CD4-positive, alpha-beta T cell (primary cell): ENCODE measurements around the gene OIP5. TPM values are rescaled to one million over a fixed set of nuclear protein-coding genes. Genes with fewer than 3 reads are reported as not detected.
A peak's percentile ranks its signal among the peaks of the same experiment; 100 is the strongest.

ENCODE experiments used
- ATAC-seq: fragments of 200-7000 bp; cut with Tn5 transposase; one replicate; pipeline ENCODE4 v1.10.0; 2022; ENCODE audit warnings: mild to moderate bottlenecking; ENCODE audit not compliant: poor library complexity
- CTCF ChIA-PET: fragments of 350-600 bp; sonication (Branson Sonifier 250); formaldehyde crosslinking; loops from one replicate; lab custom pipeline; 2021; ENCODE audit warnings: antibody characterized with exemption, inconsistent platforms; lab: Charles Lee
- POLR2A ChIA-PET: fragments of 350-600 bp; sonication (Branson Sonifier 250); formaldehyde crosslinking; loops from one replicate; lab custom pipeline; 2021; ENCODE audit warnings: antibody characterized with exemption, inconsistent platforms; lab: Charles Lee
- DNase-seq, 14 experiments: peaks; one replicate each; pipeline ENCODE4 v3.0.0-alpha.2; 2013 to 2020; ENCODE audit warnings: mixed read lengths in 2 of 14
- H3K27ac ChIP-seq, 2 donors: one replicate each; pipeline versions ENCODE4 v1.5.1 to v1.7.0; 2013; ENCODE audit warnings: low read length in 2 of 2, low read depth in 1 of 2, mild to moderate bottlenecking in 1 of 2
- H3K27me3 ChIP-seq, 2 experiments: 1 replicate in 1 of 2; 2 replicates in 1 of 2; pipeline versions ENCODE4 v1.6.1 to v1.7.0; 2013; ENCODE audit warnings: low read length in 2 of 2, control low read depth in 1 of 2, mild to moderate bottlenecking in 1 of 2, moderate library complexity in 1 of 2; ENCODE audit not compliant: insufficient read depth in 2 of 2, control insufficient read depth in 1 of 2
- H3K36me3 ChIP-seq: one replicate; pipeline ENCODE4 v1.6.1; 2013; ENCODE audit warnings: low read length, control low read depth; ENCODE audit not compliant: insufficient read depth
- H3K4me1 ChIP-seq: one replicate; pipeline ENCODE4 v1.6.1; 2013; ENCODE audit warnings: low read length, control low read depth; ENCODE audit not compliant: insufficient read depth
- H3K4me3 ChIP-seq: one replicate; pipeline ENCODE4 v1.5.1; 2013; ENCODE audit warnings: mild to moderate bottlenecking, low read length, moderate library complexity
- H3K9me3 ChIP-seq, 2 experiments: 1 replicate in 1 of 2; 2 replicates in 1 of 2; pipeline versions ENCODE4 v1.6.1 to v1.7.0; 2013; ENCODE audit warnings: low read length in 2 of 2, mild to moderate bottlenecking in 2 of 2, control low read depth in 1 of 2, moderate library complexity in 1 of 2; ENCODE audit not compliant: control insufficient read depth in 1 of 2, insufficient read depth in 1 of 2
- H3K27ac Mint-ChIP-seq: one replicate; pipeline ENCODE4 v1.8.0; 2020; ENCODE audit warnings: mixed read lengths
- H3K27me3 Mint-ChIP-seq: one replicate; pipeline ENCODE4 v1.8.0; 2021; ENCODE audit warnings: mixed read lengths
- H3K36me3 Mint-ChIP-seq: one replicate; pipeline ENCODE4 v1.8.0; 2021; ENCODE audit warnings: low read depth, mixed read lengths
- H3K4me1 Mint-ChIP-seq: one replicate; pipeline ENCODE4 v1.8.0; 2021; ENCODE audit warnings: low read depth, mixed read lengths
- H3K4me3 Mint-ChIP-seq: one replicate; pipeline ENCODE4 v1.8.0; 2020; ENCODE audit warnings: mild to moderate bottlenecking, mixed read lengths
- H3K9me3 Mint-ChIP-seq: one replicate; pipeline ENCODE4 v1.8.0; 2020; ENCODE audit warnings: mixed read lengths
- CTCF ChIP-seq: fragments of 200-600 bp; IDR thresholded peaks from one replicate; pipeline ENCODE4 v1.8.0; 2022; ENCODE audit warnings: antibody characterized with exemption, mild to moderate bottlenecking
- intact Hi-C, 2 experiments: fragments of 100-400 bp; cut with DNase I in 1 of 2; cut with micrococcal nuclease in 1 of 2; formaldehyde crosslinking; loops; one replicate each; pipeline versions ENCODE4 v1.15.1 to v1.9.0; 2023 to 2025; cut with DNase I, micrococcal nuclease
- total RNA-seq, 174 experiments: library from RNA in 2 of 174; stranded (reverse) in 2 of 174; gene quantifications; one replicate each; pipeline ENCODE4 v1.2.3 and lab custom pipeline; 2021 to 2026

OIP5 gene
- total RNA-seq, 2 experiments from 2014 or later = 0.20 to 0.36 TPM

- H3K4me1 ChIP-seq = peaks cover 22% of the 10 kb centered on the region
These were observed 43.9 kb downstream of the OIP5 start for GRCh38 chr15:41288464-41288863.

GRCh38 chr15:41286665-41287333, 45.6 kb downstream of the OIP5 start:
- peak in 2 of 14 experiments; percentile 15 to 32 for DNase-seq
- ATAC-seq = no peak
- peaks cover 41% of the 10 kb centered on the region for H3K36me3 ChIP-seq
- H3K9me3 ChIP-seq = no peaks in the 10 kb centered on the region
- peaks cover 29% of the 10 kb centered on the region for H3K4me1 ChIP-seq
- no peaks in the 10 kb centered on the region for H3K9me3 Mint-ChIP-seq
- H3K4me3 Mint-ChIP-seq = peak overlapping the region; percentile 63
- intact Hi-C loops = loop anchor here in 1 of 2 experiments (10.0 kb wide), 1 partner anchor 532 kb away; the partner anchor contains the start of gene RMDN3
- H3K27me3 ChIP-seq = no peaks in the 10 kb centered on the region
- H3K27ac ChIP-seq = no peak overlapping the region
- H3K36me3 Mint-ChIP-seq = peaks cover 67% of the 10 kb centered on the region
- peaks cover 51% of the 10 kb centered on the region for H3K4me1 Mint-ChIP-seq
- POLR2A ChIA-PET = interaction anchor here (0.7 to 1.7 kb wide), 2 partner anchors 56 to 650 kb away, joined by 3 to 5 read pairs; partner anchors contain the start of genes CHP1 and EXD1
- H3K27ac Mint-ChIP-seq = peak overlapping the region; percentile 6
- CTCF ChIA-PET = no interaction called here
- no peak for TF ChIP-seq CTCF
- H3K27me3 Mint-ChIP-seq = no peaks in the 10 kb centered on the region
- H3K4me3 ChIP-seq = no peak overlapping the region

More at GRCh38 chr15:41288464-41288863, 43.9 kb downstream of the OIP5 start:
- Mint-ChIP-seq H3K27me3 (no peaks in the 10 kb centered on the region), H3K36me3 (peaks cover 66% of the 10 kb centered on the region), H3K4me3 (peak overlapping the region; percentile 17), H3K4me1 (peaks cover 42% of the 10 kb centered on the region), H3K27ac (peak overlapping the region; percentile 45), H3K9me3 (no peaks in the 10 kb centered on the region)
- intact Hi-C loops = loop anchor here in 1 of 2 experiments (10.0 kb wide), 1 partner anchor 534 kb away; the partner anchor contains the start of gene RMDN3
- DNase-seq (no peak), ATAC-seq (no peak)
- H3K36me3 ChIP-seq = peaks cover 46% of the 10 kb centered on the region
- H3K9me3 ChIP-seq = no peaks in the 10 kb centered on the region
- ChIA-PET CTCF (no interaction called here), POLR2A (interaction anchor here (0.7 kb wide), 1 partner anchor 380 kb away, joined by 3 read pairs; no protein-coding TSS in a partner anchor)
- no peak overlapping the region for H3K4me3 ChIP-seq
- no peak overlapping the region for H3K27ac ChIP-seq
- TF ChIP-seq CTCF = no peak
- H3K27me3 ChIP-seq = no peaks in the 10 kb centered on the region

- Histone ChIP-seq H3K27ac (peak overlapping the region in 1 of 2 donors; percentile 86), H3K36me3 (peaks cover 41% of the 10 kb centered on the region), H3K4me3 (peak overlapping the region; percentile 80), H3K9me3 (no peaks in the 10 kb centered on the region), H3K4me1 (peaks cover 29% of the 10 kb centered on the region), H3K27me3 (no peaks in the 10 kb centered on the region)
- no peak for ATAC-seq
- Mint-ChIP-seq H3K36me3 (peaks cover 62% of the 10 kb centered on the region), H3K4me1 (peaks cover 51% of the 10 kb centered on the region), H3K4me3 (peak overlapping the region; percentile 91), H3K27ac (peak overlapping the region; percentile 91), H3K9me3 (no peaks in the 10 kb centered on the region), H3K27me3 (no peaks in the 10 kb centered on the region)
- ChIA-PET POLR2A (interaction anchor here (0.7 to 1.7 kb wide), 4 partner anchors 44 to 489 kb away, joined by 3 to 8 read pairs (median 5); partner anchors contain the start of genes CHP1, EXD1, NUSAP1 and OIP5), CTCF (no interaction called here)
- TF ChIP-seq CTCF = no peak
- intact Hi-C loops = loop anchor here (2.0 to 10.0 kb wide), 4 partner anchors 48 to 530 kb away; partner anchors contain the start of genes NUSAP1 (in 2 of the 2), OIP5 (in 2 of the 2), INO80 (in 1 of the 2) and NDUFAF1 (in 1 of the 2)
- DNase-seq = no peak
These were observed 47.1 kb downstream of the OIP5 start for GRCh38 chr15:41285285-41285684.
